Activated CD8-positive, alpha-beta memory T cell treated with anti-CD3 and anti-CD28 coated beads for 4 hours (primary cell): ENCODE results near the gene MYLIP.
A peak's percentile ranks its signal among the peaks of the same experiment; 100 is the strongest.

Experiments used
- DNase-seq, 2 donors: peaks; one replicate each; pipeline ENCODE4 v3.0.0-alpha.2; 2020; ENCODE audit warnings: low read depth in 2 of 2

Gene MYLIP

GRCh38 chr6:16106991-16107787 lies 21.7 kb upstream of the MYLIP start:
- DNase-seq, result no peak

- no peak for DNase-seq
Observed at GRCh38 chr6:16108419-16108818, 20.5 kb upstream of the MYLIP start.

- no peak for DNase-seq
Observed at GRCh38 chr6:16108921-16109658, 19.8 kb upstream of the MYLIP start.

GRCh38 chr6:16109659-16110305 lies 19.1 kb upstream of the MYLIP start:
- DNase-seq, result no peak

DNA sequence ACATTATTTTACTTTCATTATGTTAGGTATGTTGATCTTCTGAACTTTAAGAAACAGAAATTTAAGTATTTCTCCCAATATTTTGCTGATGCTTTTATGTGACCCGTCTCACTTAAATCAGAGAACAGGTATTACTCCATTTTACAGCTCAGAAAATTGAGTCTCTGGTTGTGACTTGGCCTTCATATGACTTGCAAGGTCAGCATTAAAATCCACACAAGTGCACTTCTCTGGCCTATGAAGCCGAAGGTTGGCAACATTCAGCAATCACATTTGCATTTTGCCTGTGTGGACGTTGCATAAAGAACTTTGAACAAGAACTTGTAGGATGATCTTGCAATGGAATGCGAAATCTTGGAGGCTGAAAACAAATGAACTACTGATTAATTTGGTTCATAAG lies 10.1 kb upstream of the MYLIP start:
- DNase-seq, result no peak

DNA sequence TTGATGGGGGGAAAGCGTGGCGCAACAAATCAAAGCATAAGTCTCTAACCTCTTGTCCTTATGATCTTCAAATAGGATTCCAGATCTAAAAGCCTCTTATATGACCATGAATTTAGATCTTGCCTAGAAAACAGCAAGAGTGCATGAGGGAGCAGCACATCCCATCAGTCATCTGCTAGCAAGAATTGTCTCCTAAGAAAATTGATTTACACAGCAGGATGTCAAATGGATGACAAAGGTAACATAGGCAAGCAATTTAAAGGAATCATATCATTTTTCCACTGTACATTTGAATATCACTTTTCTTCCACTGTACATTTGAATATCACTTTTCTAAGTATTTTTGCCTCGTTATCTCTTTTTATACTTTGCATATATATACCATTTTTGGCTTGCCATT lies 7.5 kb upstream of the MYLIP start:
- DNase-seq, result no peak

DNA sequence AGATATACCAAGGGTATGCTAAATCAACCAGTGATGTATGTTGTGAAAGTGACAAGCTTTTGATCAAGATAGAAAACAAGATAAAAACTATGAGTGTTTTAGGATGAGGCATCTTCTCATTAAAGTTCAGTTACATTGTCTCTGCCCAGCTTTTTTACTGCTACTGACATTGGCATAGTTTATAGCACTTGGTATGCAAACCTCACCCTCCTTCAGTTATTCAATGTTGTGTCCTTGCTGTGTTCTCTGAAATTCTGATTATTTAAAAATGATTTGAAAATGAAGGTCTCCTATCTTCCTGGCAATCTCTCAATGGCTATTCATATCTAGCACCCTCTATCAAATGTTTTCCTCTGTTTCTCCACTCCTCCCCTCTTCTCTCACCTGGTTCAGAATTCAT lies 6.7 kb upstream of the MYLIP start:
- no peak for DNase-seq

DNA sequence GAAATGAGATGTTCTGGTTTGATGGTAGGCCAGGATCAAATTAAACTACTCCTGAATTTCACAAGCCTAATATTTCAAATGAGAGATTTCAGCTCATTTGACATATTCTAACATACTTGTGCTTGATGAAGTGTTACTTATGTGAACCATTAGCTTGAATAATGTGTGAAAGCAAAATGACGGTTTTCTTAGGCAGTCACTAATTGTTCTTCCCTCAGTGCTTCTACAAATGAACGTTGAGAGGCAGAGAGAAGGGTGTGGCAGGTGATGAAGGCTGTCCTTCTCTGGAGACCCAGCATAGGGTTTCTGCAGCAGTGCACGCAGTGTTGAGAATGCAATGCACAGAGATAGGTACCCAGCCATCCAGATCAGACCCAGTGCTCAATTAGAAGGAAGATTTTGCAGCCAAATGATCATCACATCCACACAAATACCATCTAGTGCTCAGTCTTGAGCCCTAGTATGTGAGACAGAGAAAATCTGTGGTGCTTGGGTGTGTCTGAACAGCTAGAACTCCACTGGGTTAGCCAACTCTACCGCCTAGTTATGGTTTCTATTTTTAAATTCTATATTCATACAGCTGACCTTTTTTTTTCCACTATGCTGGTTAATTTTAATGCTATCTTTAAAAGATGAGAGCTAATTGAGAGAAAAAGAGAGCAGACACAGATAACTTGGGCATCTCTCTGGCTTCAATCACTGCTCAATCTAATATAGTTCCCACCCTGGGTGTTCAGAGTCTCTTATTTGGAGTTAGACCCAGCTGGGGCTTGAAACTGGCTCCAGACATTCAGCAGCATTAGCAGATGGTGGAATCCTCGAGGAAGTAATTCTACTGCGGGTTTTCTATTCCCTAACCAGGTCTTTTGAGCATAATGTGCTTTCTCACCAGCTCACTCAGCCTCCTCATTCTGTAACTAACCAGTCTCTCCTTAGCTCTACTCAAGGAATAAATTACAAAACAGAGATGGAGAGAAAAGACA lies 4.4 kb upstream of the MYLIP start:
- DNase-seq, result no peak

DNA sequence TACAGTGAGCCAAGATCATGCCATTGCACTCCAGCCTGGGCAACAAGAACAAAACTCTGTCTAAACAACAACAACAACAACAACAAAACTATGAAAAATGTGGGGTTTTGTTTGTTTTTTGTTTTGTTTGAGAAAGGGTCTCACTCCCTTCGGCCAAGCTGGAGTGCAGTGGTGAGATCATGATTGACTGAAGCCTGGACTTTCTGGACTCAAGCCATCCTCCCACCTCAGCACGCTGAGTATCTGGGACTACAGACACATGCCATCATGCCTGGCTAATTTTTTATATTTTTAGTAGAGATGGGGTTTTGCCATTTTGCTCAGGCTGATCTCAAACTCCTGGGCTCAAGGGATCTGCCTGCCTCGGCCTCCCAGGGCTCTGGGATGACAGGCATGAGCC lies 2.8 kb upstream of the MYLIP start:
- DNase-seq, result no peak

DNA sequence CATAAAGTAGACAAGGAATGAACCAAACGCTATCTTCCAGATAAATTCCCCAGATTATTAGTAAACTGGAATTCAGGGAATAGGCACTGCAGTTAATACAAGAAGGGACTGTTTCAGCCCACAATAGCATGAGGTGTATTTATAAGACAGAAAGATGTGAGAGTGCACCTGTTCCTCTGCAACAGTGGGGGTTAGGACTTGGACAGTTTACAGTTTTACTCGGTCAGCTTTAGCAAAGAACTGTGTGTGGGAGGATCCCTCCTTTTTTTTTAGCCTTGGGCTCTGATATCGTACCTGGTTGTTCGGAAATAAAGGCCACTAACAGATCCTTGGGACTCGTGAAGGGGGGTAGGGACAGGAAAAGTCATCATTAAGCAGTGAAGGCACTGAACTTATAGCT lies 2.0 kb upstream of the MYLIP start:
- no peak for DNase-seq

DNA sequence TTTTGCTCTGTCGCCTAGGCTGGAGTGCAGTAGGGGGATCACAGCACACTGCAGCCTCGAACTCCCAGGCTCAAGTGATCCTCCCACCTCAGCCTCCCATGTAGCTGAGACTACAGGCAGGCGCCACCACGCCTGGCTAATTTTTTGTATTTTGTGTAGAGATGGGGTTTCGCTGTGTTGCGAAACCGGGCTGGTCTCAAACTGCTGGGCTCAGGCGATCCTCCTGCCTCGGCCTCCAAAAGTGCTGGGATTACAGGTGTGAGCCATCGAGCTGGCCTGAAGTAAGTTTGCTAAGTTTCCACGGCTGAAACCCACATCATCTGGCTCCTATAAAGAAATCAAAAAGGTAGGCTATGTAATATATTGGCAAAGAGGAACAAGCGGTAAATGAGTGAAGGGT lies 1.4 kb upstream of the MYLIP start:
- no peak for DNase-seq

- no peak for DNase-seq
Observed at GRCh38 chr6:16129623-16130401, 926 bp downstream of the MYLIP start.

GRCh38 chr6:16130437-16130891 lies 1.6 kb downstream of the MYLIP start:
- DNase-seq, result no peak

GRCh38 chr6:16130932-16131387 lies 2.1 kb downstream of the MYLIP start:
- DNase-seq, result peak in 1 of 2 donors; percentile 25

- no peak for DNase-seq
Observed at GRCh38 chr6:16132909-16133308, 4.0 kb downstream of the MYLIP start.

- no peak for DNase-seq
Observed at GRCh38 chr6:16134430-16134829, 5.5 kb downstream of the MYLIP start.

DNA sequence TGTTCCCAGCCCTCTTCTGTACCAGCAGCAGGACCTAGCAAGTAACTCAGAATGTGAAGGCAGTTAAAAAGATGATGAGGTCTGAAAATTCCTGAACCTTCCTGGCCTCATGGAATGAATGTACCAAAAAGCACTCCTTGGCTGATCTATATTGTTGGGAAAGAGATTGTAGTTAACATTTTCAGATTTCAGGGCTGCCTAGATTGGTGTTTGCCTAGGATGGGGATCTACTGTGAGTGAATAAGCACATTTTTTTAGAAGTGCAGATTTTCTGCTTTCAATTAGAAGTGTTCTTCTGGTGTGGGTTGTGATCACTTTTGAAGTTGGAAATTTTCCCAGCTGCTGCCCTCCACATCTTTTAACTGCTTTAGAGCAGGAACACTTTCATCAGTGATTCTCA lies 6.2 kb downstream of the MYLIP start:
- DNase-seq, result no peak

- DNase-seq, result peak in 1 of 2 donors; percentile 21
Observed at GRCh38 chr6:16136091-16136490, 7.2 kb downstream of the MYLIP start.

- peak; percentile 31 to 45 for DNase-seq
Observed at GRCh38 chr6:16136621-16137450, 8.0 kb downstream of the MYLIP start.

- DNase-seq, result no peak
Observed at GRCh38 chr6:16137451-16137801, 8.5 kb downstream of the MYLIP start.
